ENCODE measurements around the gene SLC9A9. TPM values are rescaled to one million over a fixed set of nuclear protein-coding genes. Genes with fewer than 3 reads are reported as not detected.

The SLC9A9 gene
- polyA plus RNA-seq, 1 donor from 2014 or later: 0.54 TPM

DNA sequence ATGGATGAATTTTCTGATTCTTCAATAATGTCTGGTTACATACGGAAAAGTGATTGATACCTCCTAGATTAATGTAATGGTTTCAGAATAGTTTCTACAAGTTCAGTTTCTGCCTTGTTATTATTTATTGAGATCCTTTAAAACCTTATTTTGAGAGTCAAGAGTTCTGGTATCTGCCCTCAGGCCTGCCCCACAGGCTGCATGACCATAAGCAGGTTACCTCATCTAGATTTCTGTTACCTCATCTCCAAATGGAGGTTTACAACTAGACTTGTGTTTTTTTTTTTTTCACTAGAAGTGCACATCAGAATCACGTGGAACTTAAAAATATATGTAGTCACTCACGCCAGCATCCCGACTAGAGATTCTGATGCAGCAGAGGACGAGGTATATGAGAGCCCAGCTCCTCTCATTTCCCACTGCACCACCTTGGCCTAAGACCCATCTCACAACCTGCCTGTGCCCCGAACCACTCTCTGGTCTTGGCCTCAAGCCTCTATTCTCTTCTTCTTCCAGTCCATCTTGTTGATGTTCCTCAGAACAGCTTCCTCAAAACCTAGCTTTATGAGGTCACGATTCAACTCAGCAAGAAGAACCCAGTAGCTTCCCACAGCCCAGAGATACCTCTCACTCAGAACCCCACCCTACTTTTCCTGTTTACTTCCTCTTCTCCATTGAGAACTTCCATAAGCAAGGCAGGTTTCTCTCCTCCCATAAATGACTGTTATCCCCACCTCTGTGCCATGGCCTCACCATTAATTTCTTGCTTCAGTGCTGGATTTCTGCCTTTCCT, 375.3 kb downstream of the SLC9A9 start:
- no peak overlapping the region for H2AFZ ChIP-seq (ENCODE audit: low read depth, low read length)
- TF ChIP-seq CTCF (IDR thresholded peaks at IDR 0.05; ENCODE audit: poor library complexity, severe bottlenecking) (no peak), EZH2 (IDR thresholded peaks at IDR 0.05; ENCODE audit: borderline replicate concordance, insufficient read depth, low read length, poor library complexity, severe bottlenecking) (no peak), MXI1 (conservative IDR thresholded peaks at IDR 0.05; ENCODE audit: poor library complexity, severe bottlenecking) (no peak), RAD21 (conservative IDR thresholded peaks at IDR 0.05) (no peak), EP300 (conservative IDR thresholded peaks at IDR 0.05; ENCODE audit: poor library complexity, severe bottlenecking) (no peak), TAF1 (IDR thresholded peaks at IDR 0.05; ENCODE audit: low read depth) (no peak), POLR2AphosphoS5 (IDR thresholded peaks at IDR 0.05) (no peak), SMC3 (conservative IDR thresholded peaks at IDR 0.05; ENCODE audit: poor library complexity) (no peak)
- TF ChIP-seq, protein P1, sequence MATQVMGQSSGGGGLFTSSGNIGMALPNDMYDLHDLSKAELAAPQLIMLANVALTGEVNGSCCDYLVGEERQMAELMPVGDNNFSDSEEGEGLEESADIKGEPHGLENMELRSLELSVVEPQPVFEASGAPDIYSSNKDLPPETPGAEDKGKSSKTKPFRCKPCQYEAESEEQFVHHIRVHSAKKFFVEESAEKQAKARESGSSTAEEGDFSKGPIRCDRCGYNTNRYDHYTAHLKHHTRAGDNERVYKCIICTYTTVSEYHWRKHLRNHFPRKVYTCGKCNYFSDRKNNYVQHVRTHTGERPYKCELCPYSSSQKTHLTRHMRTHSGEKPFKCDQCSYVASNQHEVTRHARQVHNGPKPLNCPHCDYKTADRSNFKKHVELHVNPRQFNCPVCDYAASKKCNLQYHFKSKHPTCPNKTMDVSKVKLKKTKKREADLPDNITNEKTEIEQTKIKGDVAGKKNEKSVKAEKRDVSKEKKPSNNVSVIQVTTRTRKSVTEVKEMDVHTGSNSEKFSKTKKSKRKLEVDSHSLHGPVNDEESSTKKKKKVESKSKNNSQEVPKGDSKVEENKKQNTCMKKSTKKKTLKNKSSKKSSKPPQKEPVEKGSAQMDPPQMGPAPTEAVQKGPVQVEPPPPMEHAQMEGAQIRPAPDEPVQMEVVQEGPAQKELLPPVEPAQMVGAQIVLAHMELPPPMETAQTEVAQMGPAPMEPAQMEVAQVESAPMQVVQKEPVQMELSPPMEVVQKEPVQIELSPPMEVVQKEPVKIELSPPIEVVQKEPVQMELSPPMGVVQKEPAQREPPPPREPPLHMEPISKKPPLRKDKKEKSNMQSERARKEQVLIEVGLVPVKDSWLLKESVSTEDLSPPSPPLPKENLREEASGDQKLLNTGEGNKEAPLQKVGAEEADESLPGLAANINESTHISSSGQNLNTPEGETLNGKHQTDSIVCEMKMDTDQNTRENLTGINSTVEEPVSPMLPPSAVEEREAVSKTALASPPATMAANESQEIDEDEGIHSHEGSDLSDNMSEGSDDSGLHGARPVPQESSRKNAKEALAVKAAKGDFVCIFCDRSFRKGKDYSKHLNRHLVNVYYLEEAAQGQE (IDR thresholded peaks at IDR 0.05; ENCODE audit: borderline replicate concordance): no peak

GRCh38 chr3:143471705-143472104, 376.6 kb downstream of the SLC9A9 start:
- Histone ChIP-seq H3K9ac (ENCODE audit: low read length) (no peak overlapping the region), H3K79me2 (replicated peaks; ENCODE audit: insufficient read depth, low read length) (no peaks in the 10 kb centered on the region), H3K36me3 (ENCODE audit: insufficient read depth, low read length) (no peaks in the 10 kb centered on the region), H3K4me2 (ENCODE audit: low read length) (no peak overlapping the region), H4K20me1 (ENCODE audit: insufficient read depth) (no peaks in the 10 kb centered on the region), H3K4me3 (ENCODE audit: low read length) (no peak overlapping the region), H3K9me3 (ENCODE audit: low read length) (no peaks in the 10 kb centered on the region), H3K9me2 (ENCODE audit: insufficient read depth, low read length) (no peaks in the 10 kb centered on the region), H2AFZ (ENCODE audit: low read depth, low read length) (no peak overlapping the region), H3K27ac (ENCODE audit: low read length) (no peak overlapping the region), H3F3A (ENCODE audit: insufficient read depth, low read length, poor library complexity, severe bottlenecking) (no peaks in the 10 kb centered on the region), H3K27me3 (ENCODE audit: insufficient read depth, low read depth, low read length) (no peaks in the 10 kb centered on the region)
- TF ChIP-seq MXI1 (conservative IDR thresholded peaks at IDR 0.05; ENCODE audit: poor library complexity, severe bottlenecking): no peak
- no peak for TF ChIP-seq TAF1 (IDR thresholded peaks at IDR 0.05; ENCODE audit: low read depth)
- TF ChIP-seq EZH2 (IDR thresholded peaks at IDR 0.05; ENCODE audit: borderline replicate concordance, insufficient read depth, low read length, poor library complexity, severe bottlenecking): no peak
- no peak for TF ChIP-seq RAD21 (conservative IDR thresholded peaks at IDR 0.05)
- no peak for TF ChIP-seq CTCF (IDR thresholded peaks at IDR 0.05; ENCODE audit: poor library complexity, severe bottlenecking)
- no peak for TF ChIP-seq POLR2AphosphoS5 (IDR thresholded peaks at IDR 0.05)
- TF ChIP-seq SMC3 (conservative IDR thresholded peaks at IDR 0.05; ENCODE audit: poor library complexity): no peak
- TF ChIP-seq EP300 (conservative IDR thresholded peaks at IDR 0.05; ENCODE audit: poor library complexity, severe bottlenecking): no peak
- TF ChIP-seq, protein P1 (IDR thresholded peaks at IDR 0.05; ENCODE audit: borderline replicate concordance): no peak

More for the DNA sequence above, 375.3 kb downstream of the SLC9A9 start:
- H3K4me2 ChIP-seq (ENCODE audit: low read length): no peak overlapping the region
- H3K79me2 ChIP-seq (replicated peaks; ENCODE audit: insufficient read depth, low read length): no peaks in the 10 kb centered on the region
- no peaks in the 10 kb centered on the region for H3K9me3 ChIP-seq (ENCODE audit: low read length)
- H3F3A ChIP-seq (ENCODE audit: insufficient read depth, low read length, poor library complexity, severe bottlenecking): no peaks in the 10 kb centered on the region
- no peaks in the 10 kb centered on the region for H3K9me2 ChIP-seq (ENCODE audit: insufficient read depth, low read length)
- no peak overlapping the region for H3K9ac ChIP-seq (ENCODE audit: low read length)
- H3K36me3 ChIP-seq (ENCODE audit: insufficient read depth, low read length): no peaks in the 10 kb centered on the region
- H4K20me1 ChIP-seq (ENCODE audit: insufficient read depth): no peaks in the 10 kb centered on the region
- H3K27me3 ChIP-seq (ENCODE audit: insufficient read depth, low read depth, low read length): no peaks in the 10 kb centered on the region
- H3K4me3 ChIP-seq (ENCODE audit: low read length): no peak overlapping the region
- no peak overlapping the region for H3K27ac ChIP-seq (ENCODE audit: low read length)
